Stimulated activated naive CD4-positive, alpha-beta T cell treated with Interleukin-2 at 50 U/mL for 16 hours (primary cell): Measurements from ENCODE around the gene ZC3HAV1.
"Not testable (repeated sequence)": the region's sequence is repeated elsewhere in the genome, so short reads cannot be mapped to it uniquely, and the experiment has no call there.

Experiments used
- DNase-seq: peaks from one replicate; lab custom pipeline; 2025; lab: John Stamatoyannopoulos, UW

The ZC3HAV1 gene

DNA sequence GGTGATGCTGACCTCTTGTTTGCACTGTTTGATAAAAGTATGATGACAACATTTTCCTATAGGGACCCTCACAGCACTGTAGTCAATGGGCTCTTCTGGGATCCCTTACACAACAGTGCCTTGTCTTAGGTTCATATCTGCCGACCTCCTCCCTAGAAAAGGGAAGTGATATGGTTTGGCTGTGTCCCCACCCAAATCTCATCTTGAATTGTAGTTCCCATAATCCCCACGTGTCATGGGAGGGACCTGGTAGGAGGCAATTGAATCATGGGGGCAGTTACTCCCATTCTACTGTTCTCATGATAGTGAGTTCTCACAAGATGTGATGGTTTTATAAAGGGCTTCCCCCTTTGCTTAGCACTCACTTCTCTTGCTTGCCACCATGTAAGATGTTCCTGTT lies 23.1 kb downstream of the ZC3HAV1 start:
- DNase-seq = no peak

DNA sequence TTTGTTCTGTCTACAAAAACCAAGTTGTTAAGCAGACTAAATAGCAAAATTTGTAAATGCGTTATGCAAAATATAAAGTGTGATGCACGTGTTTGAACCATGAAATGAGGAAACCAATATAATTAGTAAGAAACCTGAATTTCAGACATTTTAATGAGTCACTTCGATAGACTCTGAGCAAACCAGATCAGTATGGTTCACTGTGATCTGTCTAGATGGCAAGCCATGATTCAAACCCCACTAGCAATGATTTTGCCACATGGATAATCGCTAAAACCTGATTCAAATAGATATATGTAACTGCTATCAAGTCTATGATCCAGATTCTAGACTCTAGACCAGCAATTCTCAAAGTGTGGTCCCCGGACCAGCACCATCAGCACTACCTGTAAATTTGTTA lies 24.8 kb downstream of the ZC3HAV1 start:
- no peak for DNase-seq

DNA sequence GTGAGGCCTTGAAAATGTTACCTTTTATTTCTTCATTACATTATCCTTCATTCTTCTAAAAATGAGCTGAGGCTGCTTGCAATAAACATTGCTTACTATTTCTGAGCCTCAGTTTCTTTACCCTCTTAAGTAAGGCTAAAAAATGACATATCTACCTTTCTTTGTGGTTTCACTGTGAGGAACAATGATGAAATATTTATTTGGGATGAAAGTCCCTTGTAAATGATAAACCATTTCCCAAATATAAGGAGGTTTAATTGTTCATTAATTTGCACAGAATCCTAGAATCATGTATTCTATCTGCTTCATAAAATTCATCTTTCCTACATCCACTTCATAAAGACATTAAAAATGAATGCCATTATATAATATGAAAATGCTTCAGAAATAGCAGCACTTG lies 27.9 kb downstream of the ZC3HAV1 start:
- no peak for DNase-seq

DNA sequence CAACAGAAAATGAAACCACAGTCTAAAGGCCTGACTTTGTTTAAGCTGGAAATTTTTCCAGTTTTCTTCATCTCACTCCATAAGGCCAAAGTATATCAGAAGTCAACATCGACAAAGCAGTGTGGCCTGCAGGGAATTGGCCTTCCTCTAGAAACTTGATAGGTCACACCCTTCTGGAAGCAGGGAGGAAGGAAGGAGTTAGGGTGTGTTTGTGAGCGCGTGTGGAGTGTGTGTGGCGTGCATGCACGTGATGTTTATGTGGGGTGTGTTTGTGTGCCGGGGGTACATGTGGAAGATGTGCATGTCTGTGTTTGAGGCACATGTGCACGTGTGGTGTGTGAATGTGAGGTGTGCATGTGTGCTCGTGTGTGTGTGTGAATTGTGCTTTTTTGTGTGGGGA lies 28.6 kb downstream of the ZC3HAV1 start:
- no peak for DNase-seq

DNA sequence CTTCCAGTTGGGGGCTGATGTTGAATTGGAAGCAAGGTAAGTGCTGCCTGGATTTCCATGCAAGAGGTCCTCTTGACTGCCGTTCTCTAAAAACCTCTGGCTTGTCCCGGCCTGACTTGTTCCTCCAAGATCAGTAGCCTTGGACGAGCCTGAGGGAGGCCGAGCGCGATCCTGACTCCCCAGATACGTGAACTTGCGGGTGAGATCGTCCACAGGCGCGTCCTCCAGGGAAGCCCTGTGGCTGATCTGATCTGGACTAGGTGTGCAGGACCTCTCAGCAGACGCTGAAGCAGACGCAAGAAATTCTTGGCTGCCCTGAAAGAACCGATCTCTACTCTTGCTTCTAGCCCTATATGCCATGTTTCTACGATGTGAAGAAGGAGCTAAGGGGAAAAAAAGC lies 29.7 kb downstream of the ZC3HAV1 start:
- no peak for DNase-seq

DNA sequence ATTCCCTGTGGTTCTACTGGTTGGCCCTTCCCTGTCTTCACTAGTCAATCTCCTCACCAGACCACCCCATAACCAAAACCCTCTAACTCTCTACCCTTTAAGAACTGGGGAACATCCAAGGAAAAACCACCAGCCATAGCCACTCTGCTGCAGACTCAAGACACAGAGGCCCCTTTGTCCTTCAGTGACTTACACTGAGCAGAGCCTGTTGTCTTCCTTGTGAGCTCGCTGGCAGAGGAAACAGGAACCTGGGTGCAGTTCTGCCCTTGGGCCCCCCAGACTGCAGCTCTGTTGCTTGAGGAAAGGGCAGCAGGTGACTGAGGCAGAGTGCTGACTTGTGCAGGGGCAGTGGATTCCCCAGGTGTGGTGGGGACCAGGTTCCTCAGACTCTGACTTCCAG lies 30.6 kb downstream of the ZC3HAV1 start:
- DNase-seq = no peak

DNA sequence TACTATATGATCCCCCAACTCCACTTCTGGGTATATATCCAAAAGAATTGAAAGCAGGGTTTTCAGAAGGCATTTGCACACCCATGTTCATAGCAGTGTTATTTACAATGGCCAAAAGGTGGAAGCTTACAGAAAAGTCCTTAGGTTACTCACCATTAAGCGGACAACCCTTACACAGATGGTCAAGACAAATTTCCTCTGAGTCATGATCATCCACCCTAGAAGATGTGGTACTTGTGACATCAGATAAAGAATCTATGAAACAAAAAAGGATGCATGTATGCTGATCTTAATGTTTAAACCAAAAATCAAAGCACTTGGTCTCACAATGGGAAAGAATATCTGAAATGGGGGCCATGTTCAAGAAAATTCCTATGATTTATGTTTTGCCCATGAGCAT lies 31.1 kb downstream of the ZC3HAV1 start:
- no peak for DNase-seq

DNA sequence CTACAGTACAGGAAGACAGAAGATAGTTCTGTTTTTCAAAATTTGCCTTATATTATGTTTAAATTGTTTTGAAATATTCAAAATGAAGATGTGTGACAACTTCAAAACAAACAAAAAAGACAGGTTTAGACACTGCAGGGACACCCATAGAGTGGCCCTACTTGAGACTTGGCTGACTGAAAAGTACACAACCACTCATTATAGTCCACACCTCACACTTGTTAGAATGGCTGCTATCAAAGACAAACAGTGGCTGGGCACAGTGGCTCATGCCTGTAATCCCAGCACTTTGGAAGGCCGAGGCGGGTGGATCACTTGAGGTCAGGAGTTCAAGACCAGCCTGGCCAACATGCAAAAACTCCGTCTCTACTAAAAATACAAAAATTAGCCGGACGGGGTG lies 31.8 kb downstream of the ZC3HAV1 start:
- DNase-seq = not testable (repeated sequence)

DNA sequence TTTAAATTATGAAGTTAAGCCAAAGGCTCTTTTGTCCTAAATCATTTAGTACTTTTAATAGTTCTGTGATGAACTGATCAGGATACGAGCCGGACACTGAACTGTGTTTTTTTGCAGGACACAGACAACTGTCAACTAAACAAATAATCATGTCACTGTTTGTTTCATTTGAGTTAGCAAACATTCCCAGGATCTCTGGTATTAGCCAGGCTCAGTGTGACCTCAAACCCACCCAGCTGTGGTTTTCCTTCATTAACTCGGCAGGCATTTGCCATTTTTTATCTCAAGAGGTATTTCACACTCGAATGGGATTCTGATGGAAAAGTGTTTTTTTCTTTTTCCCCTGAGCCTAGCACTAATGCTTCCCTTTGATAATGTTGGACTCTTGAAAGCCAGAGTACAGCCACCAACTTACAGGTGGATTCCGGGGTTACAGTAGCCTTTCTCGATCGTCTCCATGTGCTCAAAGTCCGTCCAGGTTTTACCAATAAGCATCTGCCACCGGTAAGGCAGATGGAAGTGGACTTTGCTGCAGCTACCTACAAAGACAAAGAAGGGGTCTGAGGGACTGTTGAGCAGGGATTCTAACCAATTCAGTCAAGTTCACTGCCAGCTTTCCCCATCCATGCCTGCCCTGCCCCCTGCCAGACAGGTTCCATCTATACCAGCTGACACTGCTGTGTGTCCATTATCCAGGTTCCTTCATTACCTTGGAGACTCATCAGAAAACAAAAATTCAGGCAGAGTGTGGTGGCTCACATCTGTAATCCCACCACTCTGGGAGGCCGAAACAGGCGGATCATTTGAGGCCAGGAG lies 33.4 kb downstream of the ZC3HAV1 start:
- DNase-seq = no peak

DNA sequence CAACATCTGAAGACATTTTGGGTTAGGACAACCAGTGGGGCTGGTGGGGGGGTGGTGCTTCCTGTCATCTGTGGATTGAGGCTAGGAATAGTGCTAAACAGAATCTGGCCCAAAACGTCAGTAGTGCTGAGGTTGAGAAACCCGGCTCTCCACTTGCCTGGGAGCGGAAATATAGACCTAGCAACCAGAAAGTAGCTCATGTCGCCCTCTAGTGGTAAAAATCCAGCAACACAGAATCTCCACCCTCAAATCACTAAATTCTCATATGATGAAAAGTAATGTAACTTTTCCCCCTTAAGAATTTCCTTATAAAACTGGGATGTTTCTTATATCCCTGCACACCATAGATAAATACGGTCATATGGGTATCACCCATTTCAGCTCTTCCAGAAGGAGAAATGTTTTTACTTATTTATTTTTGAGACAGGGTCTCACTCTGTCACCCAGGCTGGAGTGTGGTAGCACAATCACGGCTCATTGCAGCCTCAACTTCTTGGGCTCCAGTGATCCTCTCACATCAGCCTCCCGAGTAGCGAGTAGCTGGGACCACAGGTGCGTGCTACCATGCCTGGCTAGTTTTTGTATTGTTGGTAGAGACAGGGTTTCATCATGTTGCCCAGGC lies 34.4 kb downstream of the ZC3HAV1 start:
- DNase-seq = peak; percentile 44

DNA sequence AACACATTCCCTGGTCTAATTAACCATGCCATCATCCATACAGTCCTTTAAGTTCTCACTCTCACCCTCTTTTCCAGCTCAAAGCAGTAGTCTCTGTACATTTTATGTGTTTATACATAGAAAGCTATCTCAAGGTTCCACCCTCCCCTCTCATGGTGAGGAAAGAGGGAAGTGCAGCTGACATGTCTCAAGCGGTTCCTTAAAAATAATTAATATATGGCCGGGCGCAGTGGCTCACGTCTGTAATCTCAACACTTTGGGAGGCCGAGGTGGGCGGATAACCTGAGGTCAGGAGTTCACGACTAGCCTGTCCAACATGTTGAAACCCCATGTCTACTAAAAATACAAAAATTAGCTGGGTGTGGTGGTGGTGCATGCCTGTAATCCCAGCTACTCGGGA lies 36.7 kb downstream of the ZC3HAV1 start:
- no peak for DNase-seq

DNA sequence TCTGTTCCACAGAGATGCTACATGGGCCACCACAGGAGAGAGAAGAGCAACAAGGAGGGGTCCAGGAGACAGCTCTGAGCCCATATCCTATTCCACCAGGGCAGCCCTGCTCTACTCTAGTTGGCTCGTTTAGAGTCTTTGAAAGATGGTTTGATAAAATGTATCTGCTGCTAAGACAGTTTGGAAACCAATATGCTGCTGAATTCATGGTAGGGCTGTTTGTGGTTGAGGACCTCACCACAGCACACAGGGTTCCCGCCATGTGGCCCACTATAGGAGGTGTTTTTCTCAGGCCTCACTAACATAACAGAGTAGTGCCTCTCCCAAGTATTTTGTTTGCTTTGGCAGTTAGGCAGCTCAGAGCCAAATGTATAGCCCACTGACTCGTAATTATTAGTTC lies 37.8 kb downstream of the ZC3HAV1 start:
- no peak for DNase-seq

DNA sequence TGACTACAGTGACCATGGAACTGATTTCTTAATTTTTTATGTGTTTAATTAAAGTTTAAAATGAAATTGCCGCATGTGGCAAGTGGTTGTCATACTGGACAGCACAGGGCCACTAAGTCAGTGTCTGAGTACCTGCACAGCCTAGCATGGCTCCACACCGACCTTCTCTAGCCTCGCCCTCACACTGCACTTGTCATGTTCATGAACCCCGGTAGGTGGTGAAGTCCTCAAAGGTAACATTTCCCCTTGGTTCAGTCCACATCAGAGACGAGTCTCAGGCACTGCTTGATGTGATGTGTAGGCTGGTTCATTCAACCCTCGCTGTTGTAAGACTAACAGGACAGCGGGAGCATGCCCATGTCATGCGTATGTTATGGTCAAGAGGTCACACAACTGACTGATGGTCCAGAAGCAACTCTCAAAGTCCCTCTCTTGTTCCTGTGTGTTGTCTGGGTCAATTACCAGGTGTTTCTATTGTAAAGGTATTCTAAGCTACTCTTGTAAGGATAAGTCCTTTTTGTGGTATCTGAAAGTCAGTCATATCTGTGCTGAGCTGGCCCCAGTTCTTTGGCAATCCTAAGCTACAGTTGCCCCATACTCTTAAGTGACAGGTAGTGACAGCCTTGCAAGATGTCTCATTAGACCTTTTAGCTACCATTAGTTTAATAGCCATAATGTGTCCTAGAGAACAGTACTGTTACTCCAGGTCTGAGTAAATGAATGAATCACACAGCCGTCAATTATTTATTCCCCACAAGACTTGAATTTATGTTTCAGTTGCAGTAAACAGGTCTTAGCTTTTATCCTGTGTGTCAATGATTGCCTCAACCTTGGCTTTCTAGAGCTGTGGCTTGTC lies 40.7 kb downstream of the ZC3HAV1 start:
- DNase-seq = no peak

DNA sequence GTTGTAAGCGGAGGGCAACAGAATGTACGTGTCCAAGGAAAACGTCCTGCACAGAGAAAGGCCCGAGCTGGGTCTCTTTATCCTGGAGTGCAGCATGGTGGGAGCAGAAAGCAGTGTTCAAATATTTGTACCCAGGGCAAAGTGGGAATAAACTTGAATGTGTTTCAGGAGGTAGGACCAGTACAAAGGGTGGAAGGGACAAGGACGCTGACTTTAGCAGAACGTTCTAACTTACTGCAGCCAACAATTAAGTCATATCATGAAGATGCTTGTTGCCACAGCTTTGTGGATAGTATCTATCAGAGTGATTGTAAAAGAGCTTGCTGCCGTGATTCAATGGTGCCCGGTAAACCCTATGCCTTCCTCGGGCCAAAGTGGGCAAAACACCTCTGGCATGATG lies 43.2 kb downstream of the ZC3HAV1 start:
- DNase-seq = no peak

DNA sequence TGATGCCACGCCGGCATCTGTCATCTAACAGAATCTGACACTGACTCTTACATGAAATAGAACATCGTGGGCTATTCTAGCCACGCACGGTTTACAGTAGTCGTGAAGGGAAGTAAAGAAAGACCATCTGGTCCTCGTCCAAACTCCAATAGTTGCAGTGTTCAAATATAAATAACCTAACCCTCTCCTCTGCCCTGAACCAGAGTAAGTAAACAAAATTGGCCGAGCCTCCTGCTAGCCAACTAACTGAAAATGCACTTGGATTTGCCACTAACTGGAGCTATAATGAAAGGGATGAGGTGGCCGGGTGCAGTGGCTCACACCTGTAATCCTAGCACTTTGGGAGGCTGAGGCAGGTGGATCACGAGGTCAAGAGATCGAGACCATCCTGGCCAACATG lies 44.2 kb downstream of the ZC3HAV1 start:
- no peak for DNase-seq

DNA sequence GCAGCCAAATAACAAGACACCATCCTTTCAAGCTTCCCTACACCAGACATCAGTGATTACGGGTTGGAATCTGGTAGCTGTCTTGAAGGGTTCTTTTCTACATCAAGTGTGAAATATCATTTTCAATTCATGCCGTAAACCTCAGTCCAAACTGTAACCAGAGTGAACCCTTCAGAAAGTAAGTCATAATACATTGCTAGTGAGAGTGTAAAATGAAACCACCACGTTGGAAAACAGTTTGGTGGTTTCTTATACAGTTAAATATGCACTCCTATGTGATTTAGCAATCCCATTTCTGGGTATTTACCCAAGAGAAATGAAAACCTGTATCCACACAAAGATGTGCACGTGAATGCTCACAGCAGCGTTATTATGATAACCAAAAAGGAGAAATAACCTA lies 48.1 kb downstream of the ZC3HAV1 start:
- no peak for DNase-seq

DNA sequence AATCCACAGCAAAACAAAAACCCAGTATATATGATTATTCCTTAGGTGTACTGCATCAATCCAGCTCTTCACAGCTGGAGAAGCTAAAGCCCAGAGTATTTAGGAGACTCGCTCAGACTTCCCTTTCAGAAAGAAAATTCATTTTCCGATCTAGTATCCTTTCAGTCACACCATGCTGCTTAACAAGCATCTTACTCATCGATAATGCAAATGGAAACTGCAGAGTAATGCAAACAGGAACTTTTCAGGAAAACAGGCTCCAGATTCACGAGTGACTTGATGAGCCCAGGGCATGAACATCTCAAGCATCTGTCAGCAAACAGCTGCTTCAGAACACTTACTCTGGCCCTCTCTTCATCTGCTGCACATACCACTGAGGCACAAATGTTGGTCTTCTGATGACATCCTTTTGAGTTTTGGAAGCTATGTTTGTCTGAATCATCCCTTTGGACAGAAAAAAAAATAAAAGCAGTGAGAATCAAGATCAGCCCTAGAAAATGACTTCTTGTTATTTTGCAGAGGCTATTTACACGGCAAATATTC lies 48.8 kb downstream of the ZC3HAV1 start:
- no peak for DNase-seq

DNA sequence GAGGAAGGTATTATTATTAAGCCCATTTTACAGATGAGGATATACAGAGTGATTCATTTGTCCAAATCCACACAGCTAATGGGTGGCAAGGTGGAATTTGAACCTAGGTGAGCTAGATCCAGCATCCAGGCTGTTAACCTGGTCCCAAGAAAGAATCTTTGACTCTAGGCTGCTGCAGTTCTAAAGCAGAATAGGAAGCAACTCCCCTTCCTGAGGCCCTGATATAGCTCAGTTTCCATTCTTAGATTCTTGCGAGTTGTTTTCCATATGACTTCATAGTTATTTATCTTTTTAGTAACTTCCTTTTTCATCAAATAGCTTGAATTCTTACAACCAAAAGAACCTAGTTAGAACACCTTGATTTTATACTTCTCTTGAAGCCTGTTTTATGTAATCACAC lies 49.6 kb downstream of the ZC3HAV1 start:
- no peak for DNase-seq

DNA sequence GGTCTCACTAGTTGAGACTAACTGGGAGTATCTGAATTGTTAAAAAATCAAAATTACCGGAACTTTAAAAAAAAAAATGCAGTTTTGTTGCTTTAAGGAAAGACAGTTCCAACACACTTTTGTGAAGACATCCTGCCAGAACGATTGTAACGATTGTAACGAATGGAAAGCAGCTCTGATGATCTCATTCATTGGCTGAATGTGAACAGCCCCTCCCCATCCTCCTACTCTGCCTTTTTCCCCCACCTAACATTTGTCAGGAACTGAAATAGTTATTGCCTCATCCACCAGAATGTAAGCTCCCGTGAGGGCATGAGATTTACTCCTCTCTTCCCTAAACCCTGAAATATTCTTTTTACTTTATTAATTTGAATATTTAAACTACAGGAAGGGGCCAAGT lies 50.6 kb downstream of the ZC3HAV1 start:
- no peak for DNase-seq

DNA sequence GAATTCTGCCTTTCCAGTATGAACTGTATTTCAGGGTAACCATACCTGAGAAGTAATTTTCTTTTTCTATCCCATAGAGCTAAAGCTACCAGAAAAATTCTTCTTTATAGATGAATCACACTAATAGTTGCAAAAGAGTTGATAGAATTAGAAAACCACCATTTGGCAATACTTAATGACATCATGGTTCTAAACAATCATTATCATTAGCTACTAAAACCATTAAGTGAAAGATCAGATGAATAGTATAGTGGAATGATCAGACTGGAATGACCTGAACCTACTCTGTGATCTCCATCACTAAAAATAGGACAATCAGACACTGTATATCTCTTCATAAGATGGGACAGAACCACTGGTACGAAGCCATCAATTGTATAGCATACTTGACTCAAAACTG lies 53.8 kb downstream of the ZC3HAV1 start:
- DNase-seq = no peak

DNA sequence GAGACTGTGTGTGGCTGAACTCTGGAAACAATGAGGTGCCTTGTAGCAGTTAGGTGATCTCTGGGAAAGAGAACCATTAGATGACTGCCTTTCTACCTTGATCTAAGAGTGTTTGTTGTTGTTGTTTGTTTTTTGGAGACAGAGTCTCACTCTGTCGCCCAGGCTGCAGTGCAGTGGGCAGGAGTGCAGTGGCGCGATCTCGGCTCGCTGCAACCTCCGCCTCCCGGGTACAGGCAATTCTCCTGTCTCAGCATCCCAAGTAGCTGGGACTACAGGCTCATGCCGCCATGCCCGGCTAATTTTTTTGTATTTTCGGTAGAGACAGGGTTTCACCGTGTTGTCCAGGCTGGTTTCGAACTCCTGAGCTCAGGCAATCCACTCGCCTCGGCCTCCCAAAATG lies 54.9 kb downstream of the ZC3HAV1 start:
- DNase-seq = not testable (repeated sequence)

DNA sequence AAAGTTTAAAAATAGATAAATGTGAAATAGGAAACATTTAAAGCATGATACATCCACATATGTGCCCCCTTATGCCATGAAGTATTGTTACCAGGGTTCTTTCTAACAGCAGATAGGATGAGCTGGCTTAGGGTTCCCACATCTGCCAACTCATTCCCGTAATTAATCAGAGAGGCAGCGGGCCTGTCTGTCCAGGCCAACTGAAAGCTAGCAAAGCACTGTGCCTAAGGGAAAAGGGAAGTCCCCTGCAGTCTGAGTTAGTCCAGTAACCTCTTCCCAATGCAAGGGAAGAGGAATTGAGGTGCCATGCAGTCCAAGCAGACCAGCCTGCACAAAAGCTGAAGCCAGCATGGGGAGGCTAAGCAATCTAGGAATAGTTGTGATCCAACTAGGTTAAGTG lies 55.4 kb downstream of the ZC3HAV1 start:
- DNase-seq = no peak

DNA sequence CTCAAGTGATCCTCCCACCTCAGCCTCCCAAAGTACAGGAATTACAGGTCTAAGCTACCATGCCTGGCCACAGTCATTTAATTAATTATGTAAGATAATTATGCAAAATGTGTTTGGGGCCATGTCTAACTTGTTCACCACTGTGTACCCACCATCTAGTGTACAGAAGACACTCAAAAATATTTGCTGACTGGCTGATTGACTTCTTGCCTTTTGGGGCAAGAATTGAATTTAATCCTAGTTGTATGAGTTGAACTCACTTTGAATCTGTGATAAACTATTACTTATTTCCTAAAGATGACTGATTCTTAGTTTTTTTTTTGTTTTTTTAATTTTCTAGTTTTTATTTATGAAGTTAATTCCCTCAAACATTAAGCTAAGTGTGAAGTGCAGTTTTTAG lies 57.9 kb downstream of the ZC3HAV1 start:
- DNase-seq = no peak
